ENCODE data around the gene RBM8A.
"Not testable (repeated sequence)": the region's sequence is repeated elsewhere in the genome, so short reads cannot be mapped to it uniquely, and the experiment has no call there.

The RBM8A gene

DNA sequence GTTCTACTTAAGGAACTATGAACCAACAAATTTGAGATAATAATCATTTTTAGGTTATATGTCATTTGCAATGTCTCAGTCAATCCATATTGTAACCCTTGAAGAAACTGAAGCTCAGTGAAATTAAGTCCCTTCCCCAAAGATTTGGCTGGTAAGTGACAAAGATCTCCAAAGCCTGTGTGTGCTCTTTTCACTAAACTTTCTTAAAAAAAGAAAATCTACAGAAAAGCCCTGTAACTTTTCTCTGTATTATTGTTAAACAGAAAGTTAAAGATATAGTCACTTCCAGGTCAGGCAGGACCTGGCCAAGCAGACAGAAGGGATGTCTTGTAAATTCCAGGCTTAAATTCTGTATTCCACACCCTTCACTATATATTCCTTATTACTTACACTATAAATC lies 29.1 kb upstream of the RBM8A start:
- no peak for DNase-seq

DNA sequence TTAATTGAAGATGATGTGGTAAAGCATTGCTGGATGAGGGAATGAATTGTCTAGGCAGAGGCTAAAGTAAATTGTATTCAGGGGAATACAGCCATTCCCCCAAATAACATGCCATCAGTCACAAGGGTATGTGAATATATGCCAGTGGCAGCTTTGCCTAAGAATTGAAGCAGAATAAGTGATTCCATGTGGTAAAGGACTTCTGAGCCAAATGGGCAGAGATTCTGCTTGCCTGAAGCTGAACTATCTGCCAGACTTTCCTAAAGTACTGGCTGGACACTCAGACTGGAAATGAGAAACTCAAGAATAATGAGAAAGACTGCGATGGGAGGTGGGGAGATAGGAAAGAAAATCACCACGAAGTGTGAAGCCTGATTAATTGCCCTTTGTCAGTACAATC lies 28.2 kb upstream of the RBM8A start:
- peak in 1 of 2 experiments; percentile 73 for DNase-seq

DNA sequence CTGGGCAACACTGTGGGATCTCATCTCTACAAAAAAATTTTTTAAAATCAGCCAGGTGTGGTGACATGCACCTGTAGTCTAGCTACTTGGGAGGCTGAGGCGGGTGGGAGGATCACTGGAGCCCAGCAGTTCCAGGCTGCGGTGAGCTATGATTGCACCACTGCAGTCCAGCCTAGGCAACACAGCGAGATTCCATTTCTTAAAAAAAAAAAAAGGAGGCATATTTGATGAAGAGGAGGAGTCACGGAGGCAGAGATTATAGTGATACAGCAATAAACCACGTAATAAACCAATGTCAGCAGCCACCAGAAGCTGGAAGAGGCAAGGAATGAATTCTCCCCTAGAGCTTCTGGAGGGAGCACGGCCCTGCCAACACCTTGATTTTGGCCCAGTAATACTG lies 26.6 kb upstream of the RBM8A start:
- no peak for DNase-seq

DNA sequence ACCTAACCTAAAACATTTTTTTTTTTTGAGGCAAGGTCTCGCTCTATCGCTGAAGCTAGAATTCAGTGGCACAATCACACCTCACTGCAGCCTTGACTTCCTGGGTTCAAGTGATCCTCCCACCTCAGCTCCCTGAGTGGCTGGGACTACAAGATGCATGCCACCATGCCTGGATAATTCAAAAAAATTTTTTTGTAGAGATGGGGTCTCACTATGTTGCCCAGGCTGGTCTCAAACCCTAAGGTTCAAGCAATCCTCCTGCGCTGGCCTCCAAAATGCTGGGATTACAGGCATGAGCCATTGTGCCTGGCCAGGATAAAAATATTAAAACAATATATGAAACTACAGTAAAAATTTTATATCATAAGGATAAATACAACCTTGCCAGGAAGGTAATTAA lies 25.6 kb upstream of the RBM8A start:
- no peak for DNase-seq

DNA sequence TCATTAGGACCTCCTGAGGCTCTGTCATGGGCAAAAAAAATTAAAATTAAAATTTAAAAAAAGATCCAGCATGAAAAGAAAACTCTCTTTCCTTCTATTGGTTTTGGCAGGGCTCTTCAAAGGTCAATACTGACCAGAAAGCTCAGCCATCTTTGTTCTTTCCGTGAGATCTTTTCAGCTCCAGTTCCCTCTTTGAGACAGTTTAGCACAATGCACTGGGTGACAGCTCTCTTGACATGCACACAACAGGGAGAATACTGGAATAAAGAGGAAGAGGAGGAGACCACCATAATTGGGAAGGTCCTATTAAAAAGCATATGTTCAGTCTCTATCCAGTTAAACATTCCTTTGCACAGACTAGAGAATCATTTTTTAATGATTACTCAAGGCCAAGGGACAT lies 24.2 kb upstream of the RBM8A start:
- DNase-seq = no peak

DNA sequence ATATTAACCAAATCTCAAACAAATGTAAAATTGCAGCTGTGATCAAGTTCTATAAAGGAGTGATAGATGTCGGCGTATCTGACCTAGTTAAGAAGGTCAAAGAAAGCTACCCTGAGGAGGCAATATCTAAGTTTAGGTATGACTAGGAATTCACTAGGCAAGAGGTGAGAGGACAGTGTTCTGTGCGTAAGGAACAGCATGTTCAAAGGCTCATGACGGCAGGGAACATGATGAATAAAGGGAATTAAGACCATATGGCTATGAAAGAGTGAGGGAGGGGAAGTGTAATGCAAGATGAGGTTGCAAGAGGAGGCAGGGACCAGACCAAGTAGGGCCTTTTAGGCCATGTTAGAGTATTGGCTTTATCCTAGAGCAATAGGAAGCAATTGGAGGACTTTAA lies 21.9 kb upstream of the RBM8A start:
- DNase-seq = no peak

DNA sequence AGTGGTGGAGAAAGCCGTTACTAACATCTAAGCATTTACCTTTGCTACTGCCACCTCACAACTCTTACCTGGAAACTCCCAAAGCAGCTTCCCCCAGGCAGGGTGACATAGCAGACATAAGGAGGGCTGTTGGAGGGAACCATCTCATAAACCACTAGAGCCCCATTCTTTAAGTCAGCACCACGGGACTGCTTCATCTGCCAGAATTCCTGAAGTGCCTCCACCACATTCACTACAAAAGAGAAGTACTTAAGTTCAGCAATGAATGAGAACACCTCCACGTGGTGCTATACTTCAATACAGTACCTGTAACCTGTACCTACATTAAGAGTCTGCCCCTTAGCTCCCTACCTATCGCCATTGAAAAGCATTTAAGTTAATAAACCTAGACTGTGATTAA lies 20.3 kb upstream of the RBM8A start:
- no peak for DNase-seq

DNA sequence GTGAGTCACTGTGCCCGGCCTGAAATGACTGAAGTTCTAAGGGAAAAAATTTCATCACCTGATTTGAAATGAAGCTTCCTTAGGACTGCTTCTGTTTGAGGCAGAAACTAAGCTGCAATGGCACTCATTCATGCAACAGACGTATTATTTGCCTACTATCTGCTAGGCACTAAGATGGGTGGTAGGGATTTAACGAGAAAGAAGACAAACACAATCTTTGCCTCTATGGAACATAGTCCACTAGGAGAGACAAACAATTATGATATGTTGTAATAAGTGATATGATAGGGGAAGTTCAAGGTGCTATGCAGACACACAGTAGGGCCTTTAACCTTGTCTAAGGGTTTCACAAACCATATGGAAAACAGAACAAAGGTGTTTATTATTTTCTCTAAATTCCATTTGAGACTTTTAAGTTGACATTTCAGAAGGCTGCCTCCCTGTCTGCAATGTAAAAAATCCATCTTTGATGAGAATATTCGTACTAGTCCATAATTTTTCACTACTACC lies 19.2 kb upstream of the RBM8A start:
- DNase-seq = no peak

DNA sequence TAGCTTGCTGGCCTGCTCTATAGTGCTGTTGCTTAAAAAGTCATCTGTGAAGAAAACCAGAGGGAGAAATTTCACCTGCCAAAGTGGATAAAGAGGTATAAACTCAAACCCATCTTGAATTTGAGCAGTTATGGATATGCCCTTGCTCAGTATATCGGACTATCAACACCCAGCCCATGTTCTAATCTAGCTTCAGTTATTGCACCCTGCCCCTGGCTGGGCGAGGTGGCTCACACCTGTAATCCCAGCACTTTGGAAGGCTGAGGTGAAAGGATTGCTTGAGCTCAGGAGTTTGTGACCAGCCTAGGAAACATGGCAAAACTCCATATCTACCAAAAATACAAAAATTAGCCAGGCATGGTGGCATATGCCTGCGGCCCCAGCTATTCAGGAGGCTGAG lies 17.2 kb upstream of the RBM8A start:
- no peak for DNase-seq

DNA sequence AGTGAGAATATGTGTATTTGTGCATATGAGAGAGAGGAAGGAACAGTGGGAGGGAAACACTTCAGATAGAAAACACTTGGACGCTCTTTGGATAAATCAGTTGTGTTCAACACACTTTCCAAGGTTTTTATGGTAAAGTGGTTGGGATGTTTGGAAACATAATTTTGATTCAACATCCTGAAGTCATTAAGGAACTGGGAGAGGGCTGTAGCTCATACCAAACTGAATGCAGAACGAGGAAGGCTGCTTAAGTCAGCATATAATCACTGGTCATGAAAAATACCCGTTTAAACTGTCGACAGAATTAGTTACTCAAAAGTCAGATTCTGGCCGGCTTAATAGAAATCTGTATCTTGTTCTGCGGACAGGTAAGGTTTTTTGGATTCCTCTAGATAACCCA lies 15.6 kb upstream of the RBM8A start:
- DNase-seq = no peak

DNA sequence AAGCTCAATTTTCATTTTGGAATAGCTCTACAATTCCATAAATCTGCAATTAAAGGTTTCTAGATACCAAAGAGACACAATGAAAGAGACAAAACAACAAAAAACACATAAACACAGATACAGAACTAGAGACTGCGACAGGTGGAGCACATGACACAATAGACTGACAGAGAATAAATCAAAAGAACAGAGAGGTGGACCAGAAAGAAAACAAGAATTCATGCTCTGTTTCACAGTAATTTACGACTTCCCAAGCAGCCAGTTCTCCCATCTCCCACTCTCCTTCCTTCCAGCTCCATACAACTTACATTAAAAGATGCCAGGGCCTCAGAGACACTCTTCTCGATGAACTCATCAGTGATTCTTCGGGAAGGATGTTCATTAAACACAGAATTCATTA lies 15.1 kb upstream of the RBM8A start:
- no peak for DNase-seq

DNA sequence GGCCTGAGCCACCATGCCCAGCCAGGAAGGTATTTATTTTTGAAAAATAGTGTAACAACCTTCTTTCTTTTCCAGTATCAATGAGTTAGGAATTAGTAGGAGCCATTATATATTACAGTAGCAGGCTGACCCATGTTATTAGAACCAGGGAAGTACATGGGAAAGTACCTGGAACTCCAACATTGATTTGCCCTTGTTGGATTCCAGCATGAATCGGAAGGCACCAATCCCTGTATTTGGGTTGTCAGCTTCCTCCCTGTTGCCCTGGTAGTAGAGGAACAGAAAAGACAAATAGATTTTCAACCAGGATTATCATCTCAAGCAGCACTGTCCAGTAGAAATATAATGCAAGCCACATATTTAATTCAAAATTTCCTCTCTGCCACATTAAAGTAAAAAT lies 10.2 kb upstream of the RBM8A start:
- no peak for DNase-seq

DNA sequence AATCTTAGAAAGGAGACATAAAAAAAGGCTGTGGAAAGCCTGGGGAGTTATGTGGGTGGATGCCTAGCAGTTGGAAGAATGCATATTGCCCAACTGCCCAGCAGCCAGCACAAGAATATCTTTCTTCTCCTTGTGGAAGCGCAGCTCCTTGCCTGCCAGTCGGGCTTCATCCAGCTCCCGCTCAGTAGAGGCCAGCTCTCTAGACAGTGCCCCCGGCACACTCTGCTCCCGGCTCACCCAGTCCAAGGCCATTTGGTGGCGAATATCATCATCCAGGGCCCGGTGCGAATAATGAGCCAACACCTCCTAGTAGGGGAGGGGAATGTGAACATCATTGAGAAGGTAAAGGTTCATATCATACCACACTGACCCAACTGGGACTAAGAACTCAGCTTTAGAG lies 9.0 kb upstream of the RBM8A start:
- no peak for DNase-seq

DNA sequence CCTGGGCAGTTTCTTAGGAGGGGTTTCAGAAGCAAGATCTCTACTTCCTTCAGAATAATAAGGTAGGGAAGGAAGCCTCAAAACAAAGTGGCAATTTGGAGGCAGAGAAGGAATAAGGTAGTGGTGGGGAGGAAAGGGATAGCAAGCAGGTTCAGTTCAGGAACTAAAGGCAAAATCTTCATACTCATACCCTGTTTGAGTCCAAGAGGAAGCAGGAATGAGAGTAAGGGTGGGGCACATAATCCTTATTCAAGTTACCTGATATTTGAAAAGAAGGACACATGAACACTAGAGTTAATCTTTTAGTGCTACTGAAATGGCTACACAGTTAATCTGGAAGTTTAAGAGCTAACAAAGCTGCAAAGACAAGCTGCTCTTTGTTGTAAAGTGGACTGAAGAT lies 8.4 kb upstream of the RBM8A start:
- no peak for DNase-seq

DNA sequence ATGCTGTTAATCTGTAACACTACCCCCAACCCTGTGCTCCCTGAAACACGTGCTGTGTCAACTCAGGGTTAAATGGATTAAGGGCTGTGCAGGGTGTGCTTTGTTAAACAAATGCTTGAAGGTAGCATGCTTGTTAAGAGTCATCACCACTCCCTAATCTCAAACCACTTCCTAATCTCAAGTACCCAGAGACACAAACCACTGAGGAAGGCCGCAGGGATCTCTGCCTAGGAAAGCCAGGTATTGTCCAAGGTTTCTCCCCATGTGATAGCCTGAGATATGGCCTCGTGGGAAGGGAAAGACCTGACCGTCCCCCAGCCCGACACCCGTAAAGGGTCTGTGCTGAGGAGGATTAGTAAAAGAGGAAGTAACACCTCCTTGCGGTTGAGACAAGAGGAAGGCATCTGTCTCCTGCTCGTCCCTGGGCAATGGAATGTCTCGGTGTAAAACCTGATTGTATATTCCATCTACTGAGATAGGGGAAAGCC lies 5.3 kb upstream of the RBM8A start:
- DNase-seq = not testable (repeated sequence)

DNA sequence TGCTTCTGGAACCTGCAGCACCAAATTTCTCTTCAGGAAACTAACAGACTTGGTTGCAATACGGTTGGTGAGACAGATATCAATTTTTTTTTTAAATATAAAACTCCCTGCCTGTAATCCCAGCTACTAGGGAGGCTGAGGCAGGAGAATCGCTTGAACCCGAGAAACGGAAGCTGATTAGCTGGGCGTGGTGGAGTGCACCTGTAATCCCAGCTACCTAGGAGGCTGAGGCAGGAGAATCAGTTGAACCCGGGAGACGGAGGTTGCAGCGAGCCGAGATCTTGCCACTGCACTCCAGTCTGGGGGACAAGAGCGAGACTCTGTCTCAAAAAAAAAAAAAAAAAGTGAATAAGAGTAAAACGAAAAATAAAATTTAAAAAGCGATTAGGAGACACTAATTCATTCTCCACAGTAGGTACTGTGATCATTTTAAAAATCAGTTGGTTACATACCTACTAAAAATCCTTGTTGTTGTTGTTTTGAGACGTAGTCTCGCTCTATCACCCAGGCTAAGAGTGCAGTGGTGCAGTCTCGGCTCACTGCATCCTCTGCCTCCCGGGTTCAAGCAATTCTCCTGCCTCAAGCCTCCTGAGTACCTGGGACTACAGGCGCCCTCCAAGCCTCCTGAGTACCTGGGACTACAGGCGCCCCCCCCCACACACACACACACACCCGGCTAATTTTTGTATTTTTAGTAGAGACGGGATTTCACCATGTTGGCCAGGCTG lies 796 bp upstream of the RBM8A start:
- no peak for DNase-seq

DNA sequence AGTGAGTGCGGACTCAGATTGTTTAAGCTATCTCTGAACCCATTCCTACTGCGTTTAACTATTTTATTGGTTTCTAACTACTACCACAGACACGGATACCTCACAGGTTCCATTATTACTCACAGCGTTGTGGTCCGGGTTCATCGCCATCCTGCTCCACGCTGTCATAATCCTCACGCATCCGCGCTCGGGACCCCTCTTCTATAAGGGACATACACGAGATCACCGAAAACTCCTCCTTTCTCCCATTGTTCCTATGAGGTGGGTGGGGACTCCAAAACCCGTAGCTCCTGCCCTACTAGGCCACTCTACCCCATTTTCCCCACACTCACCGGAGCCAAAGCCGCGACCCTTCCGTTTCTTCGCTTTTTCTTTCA lies 610 bp downstream of the RBM8A start:
- no peak for DNase-seq

DNA sequence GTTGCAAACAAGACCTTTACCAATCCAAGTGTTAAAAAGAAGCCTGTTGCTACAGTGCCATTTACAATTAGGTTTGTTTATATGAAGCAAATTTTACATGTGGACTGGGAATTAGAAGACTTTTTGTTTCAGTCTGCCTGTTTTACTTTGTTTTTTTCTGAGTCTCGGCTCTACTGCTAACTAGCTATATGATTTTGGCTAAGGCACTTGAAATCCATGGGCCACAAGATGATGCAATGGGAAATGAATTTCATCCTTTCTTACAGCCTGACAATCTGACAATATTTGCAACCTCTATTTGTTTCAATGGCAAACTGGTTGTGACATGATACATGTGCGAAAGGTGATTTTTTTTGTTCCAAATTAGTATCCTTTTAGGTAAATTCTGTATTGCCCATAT lies 5.0 kb downstream of the RBM8A start:
- no peak for DNase-seq

DNA sequence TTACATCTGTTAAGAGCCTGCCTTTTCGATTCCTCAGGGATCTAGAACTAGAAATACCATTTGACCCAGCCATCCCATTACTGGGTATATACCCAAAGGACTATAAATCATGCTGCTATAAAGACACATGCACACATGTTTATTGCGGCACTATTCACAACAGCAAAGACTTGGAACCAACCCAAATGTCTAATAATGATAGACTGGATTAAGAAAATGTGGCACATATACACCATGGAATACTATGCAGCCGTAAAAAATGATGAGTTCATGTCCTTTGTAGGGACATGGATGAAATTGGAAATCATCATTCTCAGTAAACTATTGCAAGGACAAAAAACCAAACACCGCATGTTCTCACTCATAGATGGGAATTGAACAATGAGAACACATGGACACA lies 7.0 kb downstream of the RBM8A start:
- DNase-seq = not testable (repeated sequence)

DNA sequence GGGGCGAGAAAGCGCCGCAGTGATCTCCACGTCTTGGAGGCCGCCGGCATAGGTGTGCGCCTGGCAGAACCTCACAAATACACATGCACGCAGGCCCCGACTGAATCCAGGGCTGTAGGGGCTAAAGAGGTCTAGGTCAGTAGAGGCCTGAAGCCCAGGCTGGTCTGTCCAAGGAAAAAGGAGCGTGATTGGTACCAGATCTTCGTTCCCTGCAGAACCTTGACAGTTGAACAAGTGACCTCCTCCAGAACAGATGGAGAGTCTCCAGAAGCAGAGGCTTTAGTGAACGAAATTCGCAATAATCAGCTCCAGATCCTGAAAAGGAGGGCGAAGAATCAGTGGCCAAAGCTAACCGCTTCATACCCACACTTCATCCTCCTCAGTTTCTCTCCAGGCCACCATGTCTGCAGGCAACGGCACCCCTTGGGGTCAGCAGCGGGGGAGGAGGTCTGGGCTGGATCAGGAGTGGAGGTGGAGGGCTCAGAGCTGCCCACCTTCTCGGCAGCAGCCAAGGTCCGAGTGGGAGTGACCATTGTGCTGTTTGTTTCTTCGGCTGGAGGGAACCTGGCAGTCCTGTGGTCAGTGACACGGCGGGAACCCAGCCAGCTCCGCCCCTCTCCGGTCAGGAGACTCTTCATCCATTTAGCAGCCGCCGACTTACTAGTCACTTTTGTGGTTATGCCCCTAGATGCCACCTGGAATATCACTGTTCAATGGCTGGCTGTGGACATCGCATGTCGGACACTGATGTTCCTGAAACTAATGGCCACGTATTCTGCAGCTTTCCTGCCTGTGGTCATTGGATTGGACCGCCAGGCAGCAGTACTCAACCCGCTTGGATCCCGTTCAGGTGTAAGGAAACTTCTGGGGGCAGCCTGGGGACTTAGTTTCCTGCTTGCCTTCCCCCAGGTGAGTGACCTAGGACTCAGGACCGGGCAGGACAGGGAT lies 8.0 kb downstream of the RBM8A start:
- DNase-seq = no peak

DNA sequence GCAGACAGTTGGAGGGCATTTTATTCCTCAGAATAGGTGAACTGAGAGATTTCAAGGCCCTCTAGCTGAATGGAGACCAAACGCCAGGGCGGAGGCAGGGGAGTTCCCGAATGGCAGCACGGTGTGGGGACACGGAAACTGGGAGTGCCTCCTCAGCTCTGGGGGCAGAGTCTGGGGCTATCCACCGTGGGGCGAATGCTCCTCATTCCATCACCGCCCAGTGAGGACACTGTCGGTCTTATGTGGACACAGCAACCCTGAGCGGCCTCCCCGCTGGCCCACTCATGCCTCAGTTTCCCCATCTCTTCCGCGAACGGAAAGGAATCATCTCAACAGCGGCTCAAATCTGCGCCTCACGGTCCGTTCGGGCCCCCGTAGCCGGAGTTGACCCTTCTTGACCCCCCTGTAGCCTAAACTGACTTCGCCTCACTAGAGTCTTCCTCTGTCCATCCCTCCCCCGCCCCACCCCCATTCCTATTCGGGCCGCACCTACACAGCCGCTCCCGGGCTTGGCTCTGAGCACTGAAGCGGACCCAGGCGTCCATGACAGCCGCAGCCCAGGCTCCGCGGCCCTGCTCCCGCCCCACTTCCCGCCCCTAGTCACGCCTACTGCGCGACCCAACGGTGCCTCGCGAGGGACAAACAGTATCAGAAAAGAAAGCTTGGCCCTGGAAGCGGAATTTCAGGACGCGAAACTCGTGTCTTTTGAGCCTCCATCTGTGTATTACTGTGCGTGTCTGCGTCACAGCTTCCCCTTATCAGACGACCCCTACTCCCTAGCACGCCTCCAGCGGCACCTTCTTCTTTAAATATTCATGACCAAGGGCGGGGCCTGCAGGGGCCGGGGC lies 8.9 kb downstream of the RBM8A start, which contains the start of gene PEX11B:
TSS of gene PEX11B (minus strand) at position 574 of the 848 bp plus-strand sequence. CDS start at position 545, 29 bp downstream.
- peak; percentile 79 to 85 for DNase-seq

DNA sequence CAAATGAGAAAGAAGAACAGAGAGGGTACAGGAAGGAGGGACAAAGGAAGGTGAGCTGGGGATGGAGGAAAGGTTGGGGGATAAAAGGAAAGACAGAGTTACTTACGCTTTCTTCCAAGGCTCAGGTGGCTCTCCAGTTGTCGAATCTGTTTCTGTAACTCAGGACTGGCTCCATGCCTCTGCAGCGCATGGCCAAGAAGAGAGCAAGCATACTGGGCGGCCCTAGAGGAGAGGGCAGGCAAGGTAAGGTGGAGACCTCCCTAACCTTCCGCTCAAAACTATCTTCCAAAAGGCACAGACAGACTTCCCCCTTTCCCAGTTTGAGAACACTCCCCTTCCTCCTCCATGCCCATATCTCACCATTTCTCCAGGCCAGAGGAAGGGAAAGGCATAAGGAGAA lies 9.7 kb downstream of the RBM8A start:
- no peak for DNase-seq

DNA sequence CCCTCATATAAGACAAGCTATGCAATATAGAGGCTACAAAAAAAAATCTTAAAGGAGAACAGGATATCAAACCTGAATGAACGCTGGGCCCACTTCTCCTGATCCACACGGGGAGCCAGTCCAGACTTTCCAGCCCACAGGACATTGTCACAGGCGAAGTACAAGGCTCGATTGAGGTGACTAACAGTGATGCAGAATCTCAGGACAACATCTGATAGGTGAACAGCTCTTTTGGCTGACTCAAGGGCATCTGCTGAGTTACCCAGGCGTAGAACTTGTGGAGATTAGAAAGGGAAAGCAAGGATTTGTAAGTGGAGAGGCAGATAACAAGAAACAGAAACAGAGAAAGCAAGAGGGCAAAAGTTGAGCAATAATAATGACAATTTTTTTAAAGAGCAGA lies 10.5 kb downstream of the RBM8A start:
- DNase-seq = no peak

Measured in NCI-H446 (cell line).